ENCODE results near the gene ASMT. TPM values are rescaled to one million over a fixed set of nuclear protein-coding genes. Genes with fewer than 3 reads are reported as not detected.

ASMT gene
- total RNA-seq, 1 donor from 2014 or later, result not detected

DNA sequence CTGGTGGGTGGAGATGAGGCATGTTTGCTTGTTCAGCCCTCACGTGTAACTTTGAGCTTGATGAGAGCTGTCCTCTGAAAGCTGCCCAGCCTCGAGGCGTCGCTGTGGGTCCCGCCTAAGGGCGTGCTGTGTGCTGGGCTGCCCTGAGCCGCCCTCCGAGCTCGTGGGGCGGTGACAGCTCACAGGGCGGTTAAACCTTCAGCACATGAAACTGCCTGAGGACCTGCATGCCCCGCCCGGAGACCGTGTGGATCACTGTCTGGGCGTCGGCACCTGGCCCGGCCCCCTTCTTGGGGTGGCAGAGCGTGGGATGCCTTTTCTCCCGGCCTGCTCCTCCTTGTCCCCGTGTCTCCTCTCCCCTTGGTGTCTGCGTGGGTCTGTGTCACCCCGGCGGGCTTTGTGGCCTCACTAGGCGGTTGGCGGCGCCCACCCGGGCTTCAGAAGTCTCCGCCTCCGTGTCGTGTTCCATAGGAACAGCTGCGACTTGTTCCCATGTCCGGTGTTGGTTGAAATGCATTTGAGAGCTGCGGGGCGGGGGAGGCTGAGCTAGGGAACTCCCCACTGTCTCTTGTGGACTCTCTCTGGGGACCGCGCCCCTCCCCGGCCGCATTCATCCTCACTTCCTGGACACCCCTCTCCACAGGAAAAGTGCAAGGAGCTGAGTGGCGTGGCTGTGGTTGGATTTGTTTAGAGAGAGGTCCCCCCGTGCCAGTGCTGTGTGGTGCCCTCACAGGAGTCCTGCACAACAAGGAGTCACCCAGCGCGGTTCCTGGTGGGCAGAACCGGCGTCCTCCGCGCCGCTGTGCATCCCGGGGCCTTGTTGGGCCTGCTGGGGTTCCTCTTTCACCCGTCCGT lies 16.6 kb upstream of the ASMT start:
- H3K36me3 Mint-ChIP-seq (ENCODE audit: unreplicated experiment), result peaks cover 4% of the 10 kb centered on the region
- H3K9me3 Mint-ChIP-seq (ENCODE audit: unreplicated experiment), result peaks cover 2% of the 10 kb centered on the region
- no peak for DNase-seq
- H3K4me1 Mint-ChIP-seq (ENCODE audit: low read depth, unreplicated experiment), result no peaks in the 10 kb centered on the region
- no peak overlapping the region for H3K27ac Mint-ChIP-seq (ENCODE audit: unreplicated experiment)
- TF ChIP-seq CTCF (IDR thresholded peaks at IDR 0.05; ENCODE audit: partially characterized antibody, unreplicated experiment), result no peak
- peaks cover 7% of the 10 kb centered on the region for H3K27me3 Mint-ChIP-seq (ENCODE audit: unreplicated experiment)
- H3K4me3 Mint-ChIP-seq (ENCODE audit: unreplicated experiment), result no peak overlapping the region

DNA sequence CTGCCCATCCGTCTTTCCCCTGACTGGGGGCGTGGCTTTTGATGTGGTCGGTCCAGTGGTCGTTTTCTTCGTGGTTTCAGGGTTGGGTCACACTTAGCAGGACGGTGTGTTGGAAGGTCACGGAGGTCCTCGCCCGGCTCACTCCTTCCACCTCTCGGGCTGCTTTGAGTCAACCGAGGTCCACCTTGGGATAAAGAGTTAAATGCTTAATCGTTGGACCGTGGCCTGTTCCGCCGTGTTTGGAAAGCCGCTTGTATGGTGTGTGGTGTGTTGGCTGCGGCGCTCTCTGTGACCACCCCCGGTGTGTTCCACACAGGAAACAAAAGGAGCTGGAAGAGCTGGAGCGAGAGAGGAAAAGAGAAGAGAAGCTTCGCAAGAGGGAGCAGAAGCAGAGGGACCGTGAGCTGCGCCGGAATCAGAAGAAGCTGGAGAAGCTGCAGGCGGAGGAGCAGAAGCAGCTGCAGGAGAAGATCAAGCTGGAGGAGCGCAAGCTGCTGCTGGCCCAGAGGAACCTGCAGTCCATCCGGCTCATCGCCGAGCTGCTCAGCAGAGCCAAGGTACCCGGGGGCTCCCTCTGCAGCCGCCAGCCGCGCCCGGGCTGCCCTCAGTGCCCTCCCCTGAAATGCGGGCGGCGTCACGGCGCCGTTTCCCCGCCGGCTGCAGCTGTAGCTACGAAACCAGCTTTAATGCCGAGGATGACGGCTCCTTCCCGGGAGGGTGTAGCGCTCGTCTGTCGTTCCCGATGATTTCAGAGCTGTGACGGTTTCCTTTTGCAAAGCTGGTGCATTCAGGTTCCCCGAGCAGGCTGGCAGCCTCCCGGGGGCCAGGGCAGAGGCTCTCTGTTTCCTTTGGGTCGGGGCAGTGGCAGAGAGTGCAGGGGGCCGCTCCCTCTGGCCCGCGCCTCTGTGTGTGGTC lies 15.7 kb upstream of the ASMT start:
- Mint-ChIP-seq H3K4me1 (ENCODE audit: low read depth, unreplicated experiment) (no peaks in the 10 kb centered on the region), H3K4me3 (ENCODE audit: unreplicated experiment) (no peak overlapping the region), H3K9me3 (ENCODE audit: unreplicated experiment) (peaks cover 2% of the 10 kb centered on the region), H3K27ac (ENCODE audit: unreplicated experiment) (no peak overlapping the region), H3K36me3 (ENCODE audit: unreplicated experiment) (peaks cover 4% of the 10 kb centered on the region), H3K27me3 (ENCODE audit: unreplicated experiment) (peaks cover 9% of the 10 kb centered on the region)
- no peak for DNase-seq
- no peak for TF ChIP-seq CTCF (IDR thresholded peaks at IDR 0.05; ENCODE audit: partially characterized antibody, unreplicated experiment)

- H3K27ac Mint-ChIP-seq (ENCODE audit: unreplicated experiment), result no peak overlapping the region
- no peak for TF ChIP-seq CTCF (IDR thresholded peaks at IDR 0.05; ENCODE audit: partially characterized antibody, unreplicated experiment)
- peaks cover 2% of the 10 kb centered on the region for H3K9me3 Mint-ChIP-seq (ENCODE audit: unreplicated experiment)
- DNase-seq, result no peak
- no peak overlapping the region for H3K4me3 Mint-ChIP-seq (ENCODE audit: unreplicated experiment)
- no peaks in the 10 kb centered on the region for H3K4me1 Mint-ChIP-seq (ENCODE audit: low read depth, unreplicated experiment)
- peaks cover 4% of the 10 kb centered on the region for H3K36me3 Mint-ChIP-seq (ENCODE audit: unreplicated experiment)
- peaks cover 10% of the 10 kb centered on the region for H3K27me3 Mint-ChIP-seq (ENCODE audit: unreplicated experiment)
Observed at GRCh38 chrX:1599791-1600405, 15.0 kb upstream of the ASMT start.

DNA sequence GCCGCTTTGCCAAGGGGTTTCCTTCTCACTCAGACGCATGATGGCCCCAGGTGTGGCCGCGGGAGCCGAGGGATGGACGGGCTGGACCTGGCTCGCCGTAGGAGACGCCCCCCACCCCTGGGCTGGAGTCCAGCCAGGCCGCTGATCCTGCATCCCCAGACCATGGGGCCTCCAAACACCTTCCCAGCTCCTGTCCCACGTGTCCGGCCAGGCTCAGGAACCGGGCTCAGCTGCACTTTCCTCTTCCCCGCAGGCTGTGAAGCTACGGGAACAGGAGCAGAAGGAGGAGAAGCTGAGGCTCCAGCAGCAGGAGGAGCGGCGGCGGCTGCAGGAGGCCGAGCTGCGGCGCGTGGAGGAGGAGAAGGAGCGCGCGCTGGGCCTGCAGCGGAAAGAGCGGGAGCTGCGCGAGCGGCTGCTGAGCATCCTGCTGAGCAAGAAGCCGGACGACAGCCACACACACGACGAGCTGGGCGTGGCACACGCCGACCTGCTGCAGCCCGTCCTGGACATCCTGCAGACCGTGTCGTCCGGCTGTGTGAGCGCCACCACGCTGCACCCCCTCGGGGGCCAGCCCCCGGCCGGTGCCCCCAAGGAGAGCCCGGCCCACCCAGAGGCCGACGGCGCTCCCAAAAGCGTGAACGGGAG lies 14.3 kb upstream of the ASMT start:
- no peak for DNase-seq
- Mint-ChIP-seq H3K36me3 (ENCODE audit: unreplicated experiment) (peaks cover 4% of the 10 kb centered on the region), H3K27me3 (ENCODE audit: unreplicated experiment) (peaks cover 13% of the 10 kb centered on the region), H3K4me3 (ENCODE audit: unreplicated experiment) (no peak overlapping the region), H3K4me1 (ENCODE audit: low read depth, unreplicated experiment) (no peaks in the 10 kb centered on the region), H3K9me3 (ENCODE audit: unreplicated experiment) (no peaks in the 10 kb centered on the region), H3K27ac (ENCODE audit: unreplicated experiment) (no peak overlapping the region)
- TF ChIP-seq CTCF (IDR thresholded peaks at IDR 0.05; ENCODE audit: partially characterized antibody, unreplicated experiment), result no peak
